ENCODE measurements around the gene FAM72C. TPM values are rescaled to one million over a fixed set of nuclear protein-coding genes. Genes with fewer than 3 reads are reported as not detected.
"Not testable (repeated sequence)": the region's sequence is repeated elsewhere in the genome, so short reads cannot be mapped to it uniquely, and the experiment has no call there.

FAM72C gene
- polyA plus RNA-seq, 1 donor from 2014 or later = 0.28 TPM

GRCh38 chr1:144009410-144009809 lies 37.6 kb upstream of the FAM72C start:
- H3K9ac ChIP-seq (ENCODE audit: low read length); H3K4me3 ChIP-seq (ENCODE audit: low read length); H3K9me3 ChIP-seq (ENCODE audit: low read length): not testable (repeated sequence)

DNA sequence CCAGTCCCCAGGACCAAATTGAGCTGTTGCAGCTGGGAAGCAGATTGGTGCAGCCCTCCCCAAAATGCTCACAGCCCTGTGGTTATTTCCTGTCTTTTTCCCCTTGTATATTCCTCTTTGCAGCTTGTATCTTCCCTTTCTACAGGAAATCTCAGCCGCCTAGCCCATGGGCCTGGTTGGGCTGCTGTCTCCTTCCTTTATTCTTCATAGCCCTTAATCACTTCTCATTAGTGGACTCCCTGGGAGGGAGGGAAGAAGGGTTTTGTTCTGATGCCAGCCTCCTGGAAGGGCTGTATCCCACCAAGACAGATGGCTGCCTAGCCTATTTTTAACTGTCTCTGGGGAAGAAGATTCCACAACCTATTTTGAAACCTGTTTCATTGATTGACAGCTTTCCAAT lies 32.5 kb upstream of the FAM72C start:
- not testable (repeated sequence) for H3K9me3 ChIP-seq (ENCODE audit: low read length); H3K4me3 ChIP-seq (ENCODE audit: low read length); H3K27me3 ChIP-seq (ENCODE audit: insufficient read depth, low read depth, low read length); H3F3A ChIP-seq (ENCODE audit: insufficient read depth, low read length, poor library complexity, severe bottlenecking); H3K27ac ChIP-seq (ENCODE audit: low read length); H2AFZ ChIP-seq (ENCODE audit: low read depth, low read length); H3K79me2 ChIP-seq (replicated peaks; ENCODE audit: insufficient read depth, low read length); H3K9me2 ChIP-seq (ENCODE audit: insufficient read depth, low read length); H3K36me3 ChIP-seq (ENCODE audit: insufficient read depth, low read length); H3K4me2 ChIP-seq (ENCODE audit: low read length); H4K20me1 ChIP-seq (ENCODE audit: insufficient read depth); H3K9ac ChIP-seq (ENCODE audit: low read length)

More at GRCh38 chr1:144009410-144009809, 37.6 kb upstream of the FAM72C start:
- not testable (repeated sequence) for H3K27me3 ChIP-seq (ENCODE audit: insufficient read depth, low read depth, low read length); H3K9me2 ChIP-seq (ENCODE audit: insufficient read depth, low read length); H3K27ac ChIP-seq (ENCODE audit: low read length); H3K79me2 ChIP-seq (replicated peaks; ENCODE audit: insufficient read depth, low read length); H4K20me1 ChIP-seq (ENCODE audit: insufficient read depth); H3K4me2 ChIP-seq (ENCODE audit: low read length); H3K36me3 ChIP-seq (ENCODE audit: insufficient read depth, low read length); H3F3A ChIP-seq (ENCODE audit: insufficient read depth, low read length, poor library complexity, severe bottlenecking); H2AFZ ChIP-seq (ENCODE audit: low read depth, low read length)

DNA sequence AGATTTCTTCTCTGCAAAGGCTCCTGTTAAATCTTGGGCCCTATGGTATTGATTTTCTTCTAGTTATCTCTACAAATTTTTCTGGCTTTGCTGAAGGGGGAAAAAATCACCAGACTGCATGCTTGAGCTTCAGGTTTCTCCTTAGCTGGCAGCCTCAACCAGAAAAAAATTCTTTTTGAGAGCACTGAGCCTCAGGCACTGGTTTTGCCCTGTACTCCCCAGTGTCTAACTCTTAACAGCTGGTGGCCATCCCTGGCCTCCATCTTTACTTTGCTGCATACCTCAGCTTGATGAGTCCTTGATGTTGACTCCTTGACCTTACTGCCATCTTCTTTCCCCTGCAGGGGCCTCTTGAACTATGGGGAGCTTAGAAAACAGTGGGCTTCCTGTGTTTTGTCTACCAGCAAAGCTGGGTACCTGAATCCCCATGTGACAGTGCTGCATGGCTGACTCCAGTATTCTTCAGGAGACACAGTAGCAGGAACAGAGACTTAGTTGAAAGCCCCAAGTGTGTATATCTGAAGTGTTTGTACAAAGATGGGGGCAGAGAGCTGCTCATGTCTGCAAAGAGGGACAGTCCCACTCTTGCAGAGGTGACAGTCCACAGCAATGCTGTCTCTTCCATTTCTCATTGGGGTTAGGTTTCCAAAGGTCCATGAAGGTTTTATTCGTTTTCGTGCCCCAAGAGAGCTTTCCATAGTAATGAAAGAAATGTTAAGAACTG lies 31.7 kb upstream of the FAM72C start:
- H3K9ac ChIP-seq (ENCODE audit: low read length); H3F3A ChIP-seq (ENCODE audit: insufficient read depth, low read length, poor library complexity, severe bottlenecking); H3K79me2 ChIP-seq (replicated peaks; ENCODE audit: insufficient read depth, low read length); H3K9me2 ChIP-seq (ENCODE audit: insufficient read depth, low read length); H3K4me2 ChIP-seq (ENCODE audit: low read length); H3K9me3 ChIP-seq (ENCODE audit: low read length); H4K20me1 ChIP-seq (ENCODE audit: insufficient read depth); H3K4me3 ChIP-seq (ENCODE audit: low read length); H3K36me3 ChIP-seq (ENCODE audit: insufficient read depth, low read length); H2AFZ ChIP-seq (ENCODE audit: low read depth, low read length); H3K27ac ChIP-seq (ENCODE audit: low read length); H3K27me3 ChIP-seq (ENCODE audit: insufficient read depth, low read depth, low read length): not testable (repeated sequence)

DNA sequence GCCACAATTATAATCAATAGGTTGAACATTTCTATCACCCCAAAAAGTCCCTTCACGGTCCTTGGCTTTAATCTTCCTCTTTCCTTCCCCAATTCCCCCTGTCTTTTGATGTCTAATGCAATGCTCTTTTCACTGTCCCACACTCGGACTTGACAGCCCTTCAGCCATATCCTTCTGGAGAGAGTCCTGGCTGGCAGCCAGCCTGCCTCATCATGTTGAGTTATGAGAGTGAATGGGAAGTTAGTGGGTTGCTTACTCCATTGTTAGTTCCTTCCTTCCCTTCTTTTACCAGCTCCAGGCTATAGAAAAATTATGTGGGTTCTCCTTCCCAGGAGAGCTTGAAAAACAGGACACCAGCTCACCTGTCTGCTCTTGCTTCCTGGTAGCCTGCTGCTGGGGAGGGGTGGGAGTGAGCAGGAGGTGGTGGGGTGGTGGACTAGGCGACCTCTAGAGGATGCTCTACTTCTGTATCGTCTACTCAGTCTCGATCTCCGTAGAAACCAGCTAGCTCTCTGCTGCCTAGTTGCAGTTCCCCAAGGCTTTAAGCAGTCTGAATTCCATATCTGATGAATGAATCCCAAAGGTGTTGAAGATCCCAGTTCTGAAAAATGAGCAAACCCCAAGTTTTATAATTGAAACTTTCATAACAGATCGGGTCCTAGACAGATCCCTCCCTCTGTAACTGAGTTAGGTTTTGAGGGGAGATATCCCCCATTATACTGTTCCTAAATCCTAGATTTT lies 30.5 kb upstream of the FAM72C start:
- H3K9me3 ChIP-seq (ENCODE audit: low read length); H3K27me3 ChIP-seq (ENCODE audit: insufficient read depth, low read depth, low read length); H3F3A ChIP-seq (ENCODE audit: insufficient read depth, low read length, poor library complexity, severe bottlenecking); H3K9me2 ChIP-seq (ENCODE audit: insufficient read depth, low read length); H3K36me3 ChIP-seq (ENCODE audit: insufficient read depth, low read length); H3K4me2 ChIP-seq (ENCODE audit: low read length); H3K27ac ChIP-seq (ENCODE audit: low read length); H2AFZ ChIP-seq (ENCODE audit: low read depth, low read length); H3K9ac ChIP-seq (ENCODE audit: low read length); H3K4me3 ChIP-seq (ENCODE audit: low read length); H4K20me1 ChIP-seq (ENCODE audit: insufficient read depth); H3K79me2 ChIP-seq (replicated peaks; ENCODE audit: insufficient read depth, low read length): not testable (repeated sequence)

DNA sequence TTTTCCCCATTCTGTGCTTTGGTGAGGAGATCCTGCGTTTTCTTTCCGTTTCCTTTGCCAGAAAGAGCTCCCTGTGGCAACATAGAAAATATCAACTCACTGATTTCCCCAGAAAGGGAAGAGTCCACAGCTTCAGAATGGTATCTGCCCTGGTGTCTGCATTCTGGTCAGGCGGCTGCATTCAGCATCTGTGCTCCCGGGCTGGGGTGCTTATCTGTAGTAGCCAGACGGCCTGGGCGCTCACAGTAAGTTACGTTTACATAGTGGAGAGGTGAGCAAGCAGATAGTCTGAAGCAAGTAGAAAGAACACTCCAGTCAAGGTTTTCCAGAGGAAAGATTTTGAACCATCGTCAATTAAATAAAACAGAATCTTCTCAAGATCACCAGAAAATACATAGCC lies 29.3 kb upstream of the FAM72C start:
- H3K27ac ChIP-seq (ENCODE audit: low read length); H3K9ac ChIP-seq (ENCODE audit: low read length); H3K36me3 ChIP-seq (ENCODE audit: insufficient read depth, low read length); H3K9me3 ChIP-seq (ENCODE audit: low read length); H2AFZ ChIP-seq (ENCODE audit: low read depth, low read length); H3K9me2 ChIP-seq (ENCODE audit: insufficient read depth, low read length); H4K20me1 ChIP-seq (ENCODE audit: insufficient read depth); H3K4me2 ChIP-seq (ENCODE audit: low read length); H3F3A ChIP-seq (ENCODE audit: insufficient read depth, low read length, poor library complexity, severe bottlenecking); H3K79me2 ChIP-seq (replicated peaks; ENCODE audit: insufficient read depth, low read length); H3K27me3 ChIP-seq (ENCODE audit: insufficient read depth, low read depth, low read length); H3K4me3 ChIP-seq (ENCODE audit: low read length): not testable (repeated sequence)

DNA sequence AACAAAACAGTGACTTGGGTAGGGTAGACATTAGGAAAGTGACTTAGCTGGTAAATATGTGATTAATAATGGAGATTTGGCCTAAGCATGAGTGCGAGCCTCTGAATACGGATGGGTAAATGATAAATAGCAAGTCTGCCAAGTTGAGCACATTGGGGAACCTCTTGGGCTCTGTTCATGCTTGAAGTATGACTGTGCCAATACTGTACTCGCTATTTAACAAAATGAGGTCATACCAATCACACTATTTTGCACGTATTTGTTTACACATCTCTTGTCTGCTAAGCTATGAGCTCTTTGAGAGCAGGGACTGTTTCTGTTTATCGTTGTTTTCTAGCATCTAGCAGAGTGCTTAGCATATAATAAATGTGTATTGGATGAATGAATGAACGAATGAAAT lies 24.2 kb upstream of the FAM72C start:
- not testable (repeated sequence) for H2AFZ ChIP-seq (ENCODE audit: low read depth, low read length); H3K9me3 ChIP-seq (ENCODE audit: low read length); H3K27me3 ChIP-seq (ENCODE audit: insufficient read depth, low read depth, low read length); H3K4me2 ChIP-seq (ENCODE audit: low read length); H4K20me1 ChIP-seq (ENCODE audit: insufficient read depth); H3K36me3 ChIP-seq (ENCODE audit: insufficient read depth, low read length); H3F3A ChIP-seq (ENCODE audit: insufficient read depth, low read length, poor library complexity, severe bottlenecking); H3K79me2 ChIP-seq (replicated peaks; ENCODE audit: insufficient read depth, low read length); H3K27ac ChIP-seq (ENCODE audit: low read length); H3K9me2 ChIP-seq (ENCODE audit: insufficient read depth, low read length); H3K4me3 ChIP-seq (ENCODE audit: low read length); H3K9ac ChIP-seq (ENCODE audit: low read length)

GRCh38 chr1:143993301-143993907 lies 21.6 kb upstream of the FAM72C start:
- not testable (repeated sequence) for H3K4me2 ChIP-seq (ENCODE audit: low read length); H3K9me2 ChIP-seq (ENCODE audit: insufficient read depth, low read length); H3K4me3 ChIP-seq (ENCODE audit: low read length); H3K9ac ChIP-seq (ENCODE audit: low read length); H3F3A ChIP-seq (ENCODE audit: insufficient read depth, low read length, poor library complexity, severe bottlenecking); H2AFZ ChIP-seq (ENCODE audit: low read depth, low read length); H3K79me2 ChIP-seq (replicated peaks; ENCODE audit: insufficient read depth, low read length); H3K36me3 ChIP-seq (ENCODE audit: insufficient read depth, low read length); H4K20me1 ChIP-seq (ENCODE audit: insufficient read depth); H3K27ac ChIP-seq (ENCODE audit: low read length); H3K27me3 ChIP-seq (ENCODE audit: insufficient read depth, low read depth, low read length); H3K9me3 ChIP-seq (ENCODE audit: low read length)

- H3K27me3 ChIP-seq (ENCODE audit: insufficient read depth, low read depth, low read length); H3K79me2 ChIP-seq (replicated peaks; ENCODE audit: insufficient read depth, low read length); H4K20me1 ChIP-seq (ENCODE audit: insufficient read depth); H3F3A ChIP-seq (ENCODE audit: insufficient read depth, low read length, poor library complexity, severe bottlenecking); H3K9me2 ChIP-seq (ENCODE audit: insufficient read depth, low read length); H3K4me3 ChIP-seq (ENCODE audit: low read length); H3K27ac ChIP-seq (ENCODE audit: low read length); H3K9ac ChIP-seq (ENCODE audit: low read length); H3K4me2 ChIP-seq (ENCODE audit: low read length); H3K9me3 ChIP-seq (ENCODE audit: low read length); H2AFZ ChIP-seq (ENCODE audit: low read depth, low read length); H3K36me3 ChIP-seq (ENCODE audit: insufficient read depth, low read length): not testable (repeated sequence)
Measured at GRCh38 chr1:143990699-143991098, 18.9 kb upstream of the FAM72C start.
